Measurements from ENCODE around the gene ANAPC10.

ANAPC10 gene

GRCh38 chr4:144954230-144954629 lies 143.8 kb downstream of the ANAPC10 start:
- TF ChIP-seq CTCF (IDR thresholded peaks at IDR 0.05; ENCODE audit: control extremely low read depth, extremely low read depth, low read depth, missing control alignments) = no peak
- no peak for DNase-seq (ENCODE audit: extremely low spot score)
- ChIA-PET CTCF (interaction anchor here (1.7 kb wide), 1 partner anchor 12 kb away, joined by 5 read pairs; no protein-coding TSS in a partner anchor), POLR2A (no interaction called here)

- CTCF ChIA-PET = interaction anchor here (0.7 to 2.1 kb wide), 4 partner anchors 10 to 73 kb away, joined by 3 to 6 read pairs (median 4); no protein-coding TSS in a partner anchor
- DNase-seq (ENCODE audit: extremely low spot score) = no peak
- POLR2A ChIA-PET = no interaction called here
- no peak for TF ChIP-seq CTCF (IDR thresholded peaks at IDR 0.05; ENCODE audit: control extremely low read depth, extremely low read depth, low read depth, missing control alignments)
These were observed 149.6 kb downstream of the ANAPC10 start for GRCh38 chr4:144948421-144948820.

- POLR2A ChIA-PET = no interaction called here
- no peak for DNase-seq (ENCODE audit: extremely low spot score)
- TF ChIP-seq CTCF (IDR thresholded peaks at IDR 0.05; ENCODE audit: control extremely low read depth, extremely low read depth, low read depth, missing control alignments) = no peak
- CTCF ChIA-PET = interaction anchor here (0.7 to 2.1 kb wide), 3 partner anchors 9 to 73 kb away, joined by 3 to 6 read pairs (median 3); no protein-coding TSS in a partner anchor
These were observed 150.0 kb downstream of the ANAPC10 start for GRCh38 chr4:144948009-144948408.

All from GM10248 (cell line).